ENCODE data around the gene PODXL. TPM values are rescaled to one million over a fixed set of nuclear protein-coding genes. Genes with fewer than 3 reads are reported as not detected.

Gene PODXL
- total and polyA plus RNA-seq, 11 donors, result 30.9 to 230 (median 71.8) TPM

DNA sequence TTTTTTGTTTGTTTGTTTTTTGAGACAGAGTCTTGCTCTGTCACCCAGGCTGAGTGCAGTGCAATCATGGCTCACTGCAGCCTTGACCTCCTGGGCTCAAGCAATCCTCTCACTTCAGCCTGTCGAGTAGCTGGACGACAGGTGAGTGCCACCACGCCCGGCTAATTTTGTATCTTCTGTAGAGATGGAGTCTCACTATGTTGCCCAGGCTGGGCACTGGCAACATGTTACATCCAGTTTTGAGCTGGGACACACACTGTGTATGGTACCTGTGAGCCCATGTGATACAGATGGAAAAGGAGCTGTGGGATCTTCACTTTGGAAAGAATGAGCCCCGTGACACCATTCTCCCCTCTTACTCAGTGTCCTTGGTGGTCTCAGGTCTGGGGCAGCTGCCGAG, 40.4 kb upstream of the PODXL start:
- H3K27me3 ChIP-seq, result no peaks in the 10 kb centered on the region
- no peak for DNase-seq
- no peaks in the 10 kb centered on the region for H3K36me3 ChIP-seq
- ATAC-seq, result no peak
- WGBS, 4 donors, result 84 to 95% (median 92%) methylated on average over 6 of the region's 6 CpGs
- TF ChIP-seq, protein P1, sequence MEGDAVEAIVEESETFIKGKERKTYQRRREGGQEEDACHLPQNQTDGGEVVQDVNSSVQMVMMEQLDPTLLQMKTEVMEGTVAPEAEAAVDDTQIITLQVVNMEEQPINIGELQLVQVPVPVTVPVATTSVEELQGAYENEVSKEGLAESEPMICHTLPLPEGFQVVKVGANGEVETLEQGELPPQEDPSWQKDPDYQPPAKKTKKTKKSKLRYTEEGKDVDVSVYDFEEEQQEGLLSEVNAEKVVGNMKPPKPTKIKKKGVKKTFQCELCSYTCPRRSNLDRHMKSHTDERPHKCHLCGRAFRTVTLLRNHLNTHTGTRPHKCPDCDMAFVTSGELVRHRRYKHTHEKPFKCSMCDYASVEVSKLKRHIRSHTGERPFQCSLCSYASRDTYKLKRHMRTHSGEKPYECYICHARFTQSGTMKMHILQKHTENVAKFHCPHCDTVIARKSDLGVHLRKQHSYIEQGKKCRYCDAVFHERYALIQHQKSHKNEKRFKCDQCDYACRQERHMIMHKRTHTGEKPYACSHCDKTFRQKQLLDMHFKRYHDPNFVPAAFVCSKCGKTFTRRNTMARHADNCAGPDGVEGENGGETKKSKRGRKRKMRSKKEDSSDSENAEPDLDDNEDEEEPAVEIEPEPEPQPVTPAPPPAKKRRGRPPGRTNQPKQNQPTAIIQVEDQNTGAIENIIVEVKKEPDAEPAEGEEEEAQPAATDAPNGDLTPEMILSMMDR (IDR thresholded peaks at IDR 0.05), result no peak
- no peak for TF ChIP-seq POLR2A (IDR thresholded peaks at IDR 0.05)
- intact Hi-C loops (cut with DNase I), result no loop called here
- peaks cover 0 to 9% (median 0%) of the 10 kb centered on the region in 12 donors for H3K4me1 ChIP-seq
- H3K9me3 ChIP-seq, result no peaks in the 10 kb centered on the region
- H3K27ac ChIP-seq, result no peak overlapping the region
- no peak overlapping the region for H3K4me3 ChIP-seq

DNA sequence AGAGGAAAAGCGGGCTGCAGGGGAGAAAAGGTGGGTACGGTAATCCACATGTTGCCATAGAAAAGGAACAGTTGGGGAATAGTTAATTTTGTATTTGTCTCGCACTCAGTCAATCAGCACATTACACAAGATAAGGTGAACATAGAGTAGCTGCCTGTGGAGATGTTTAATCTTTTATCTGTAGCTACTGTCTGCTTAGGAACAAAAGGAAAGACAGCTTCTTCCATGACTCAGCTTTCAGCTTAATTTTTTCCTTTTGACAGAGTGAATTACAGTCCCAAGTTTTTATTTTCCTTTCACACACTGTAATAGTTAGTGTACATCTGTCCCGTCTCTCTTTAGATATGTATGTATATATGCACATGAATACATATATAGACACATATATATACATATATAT, 39.3 kb upstream of the PODXL start:
- TF ChIP-seq, protein P1 (IDR thresholded peaks at IDR 0.05), result no peak
- intact Hi-C loops (cut with DNase I), result no loop called here
- peaks cover 0 to under 1% (median 0%) of the 10 kb centered on the region in 12 donors for H3K4me1 ChIP-seq
- H3K27me3 ChIP-seq, result no peaks in the 10 kb centered on the region
- no peak overlapping the region for H3K27ac ChIP-seq
- DNase-seq (no peak), ATAC-seq (no peak)
- H3K4me3 ChIP-seq, result no peak overlapping the region
- WGBS, 4 donors, result 87 to 90% (median 89%) methylated on average over 4 of the region's 4 CpGs
- no peaks in the 10 kb centered on the region for H3K9me3 ChIP-seq
- H3K36me3 ChIP-seq, result no peaks in the 10 kb centered on the region

DNA sequence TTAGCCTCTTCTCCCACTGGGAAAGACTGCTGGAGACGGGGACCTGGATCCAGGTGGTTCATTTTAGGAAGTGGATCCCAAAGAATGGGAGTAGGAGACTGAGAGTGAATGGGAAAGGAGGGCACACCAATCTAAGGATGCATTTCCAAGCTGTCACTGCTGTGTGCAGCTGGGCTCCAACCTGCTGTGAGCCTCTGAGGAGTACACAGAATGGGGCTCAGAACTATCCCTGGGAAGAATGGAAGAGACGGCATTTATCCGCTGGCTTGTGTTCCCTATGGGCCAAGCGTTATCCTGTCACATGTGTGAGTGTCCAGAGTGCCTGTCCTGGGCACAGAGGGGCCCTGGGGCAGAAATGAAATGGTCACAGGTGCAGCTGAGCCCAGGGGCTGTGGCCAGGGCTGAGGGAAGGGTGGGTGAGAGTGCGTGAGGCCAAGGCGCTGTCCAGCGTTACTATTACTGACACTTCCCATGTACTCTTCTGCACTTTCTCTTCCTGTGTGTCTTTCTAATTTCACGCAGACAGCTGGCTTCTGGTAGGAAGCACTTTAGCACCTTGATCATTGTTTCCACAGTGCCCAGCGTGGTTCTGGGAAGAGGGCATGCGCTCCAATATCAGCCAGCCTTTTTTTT, 35.4 kb upstream of the PODXL start:
- ATAC-seq, result peak in 3 of 4 donors; percentile 14 to 31 (median 30)
- intact Hi-C loops (cut with DNase I), result no loop called here
- Histone ChIP-seq H3K36me3 (no peaks in the 10 kb centered on the region), H3K27me3 (no peaks in the 10 kb centered on the region), H3K9me3 (no peaks in the 10 kb centered on the region), H3K27ac (no peak overlapping the region), H3K4me3 (no peak overlapping the region), H3K4me1 (peaks cover 0 to 5% (median 0%) of the 10 kb centered on the region in 12 donors)
- WGBS, 4 donors, result 63 to 73% (median 66%) methylated on average over 10 of the region's 10 CpGs
- no peak for TF ChIP-seq POLR2A (IDR thresholded peaks at IDR 0.05)
- TF ChIP-seq, protein P1 (IDR thresholded peaks at IDR 0.05), result no peak
- DNase-seq, result no peak

DNA sequence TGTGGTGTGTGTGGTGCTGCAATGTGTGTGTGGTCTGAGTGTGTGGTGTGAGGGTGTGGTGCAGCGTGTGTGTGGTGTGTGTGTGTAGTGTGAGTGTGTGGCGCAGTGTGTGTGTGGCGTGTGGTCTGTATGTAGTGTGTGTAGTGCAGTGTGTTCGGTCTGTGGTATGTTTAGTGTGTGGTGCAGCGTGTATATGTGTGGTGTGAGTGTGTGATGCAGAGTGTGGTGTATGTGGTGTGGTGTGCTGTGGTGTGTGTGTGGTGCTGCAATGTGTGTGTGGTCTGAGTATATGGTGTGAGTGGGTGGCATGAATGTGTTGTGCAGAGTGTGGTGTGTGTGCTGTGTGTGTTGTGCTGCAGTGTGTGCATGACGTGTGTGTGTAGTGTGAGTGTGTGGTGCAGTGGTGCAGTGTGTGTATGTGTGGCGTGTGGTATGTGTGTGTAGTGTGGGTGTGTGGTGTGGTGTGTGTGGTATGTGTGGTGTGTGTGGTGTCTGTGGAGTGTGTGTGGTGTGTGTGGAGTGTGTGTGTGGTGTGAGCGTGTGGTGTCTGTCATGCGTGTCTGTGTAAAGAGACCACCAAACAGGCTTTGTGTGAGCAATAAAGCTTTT, 31.0 kb upstream of the PODXL start:
- H3K9me3 ChIP-seq, result no peaks in the 10 kb centered on the region
- no peak overlapping the region for H3K27ac ChIP-seq
- TF ChIP-seq POLR2A (IDR thresholded peaks at IDR 0.05), result no peak
- TF ChIP-seq, protein P1 (IDR thresholded peaks at IDR 0.05), result no peak
- H3K4me1 ChIP-seq, result peaks cover 0 to 21% (median 13%) of the 10 kb centered on the region in 12 donors
- 89 to 97% (median 97%) methylated on average over 9 of the region's 9 CpGs for WGBS, 4 donors
- ATAC-seq (peak in 1 of 4 donors; percentile 19), DNase-seq (no peak)
- no peaks in the 10 kb centered on the region for H3K27me3 ChIP-seq
- H3K36me3 ChIP-seq, result no peaks in the 10 kb centered on the region
- intact Hi-C loops (cut with DNase I), result loop anchor here in 4 of 10 donors (2.0 to 10.0 kb wide), 4 partner anchors 33 to 83 kb away; no protein-coding TSS in a partner anchor
- no peak overlapping the region for H3K4me3 ChIP-seq

Measured in heart left ventricle (tissue), 16 donors.